Measurements from ENCODE around the gene RAVER2.
"Not testable (repeated sequence)": the region's sequence is repeated elsewhere in the genome, so short reads cannot be mapped to it uniquely, and the experiment has no call there.

Gene RAVER2

GRCh38 chr1:64811131-64811530 lies 66.3 kb downstream of the RAVER2 start:
- Mint-ChIP-seq H3K27me3 (no peaks in the 10 kb centered on the region), H3K9me3 (peaks cover under 1% of the 10 kb centered on the region), H3K4me1 (no peaks in the 10 kb centered on the region), H3K27ac (no peak overlapping the region), H3K36me3 (ENCODE audit: low read depth) (no peaks in the 10 kb centered on the region), H3K4me3 (no peak overlapping the region)
- no peak for ATAC-seq
- DNase-seq = no peak

- DNase-seq (no peak), ATAC-seq (no peak)
- Mint-ChIP-seq H3K27me3 (no peaks in the 10 kb centered on the region), H3K4me1 (no peaks in the 10 kb centered on the region), H3K36me3 (ENCODE audit: low read depth) (no peaks in the 10 kb centered on the region), H3K4me3 (no peak overlapping the region), H3K27ac (no peak overlapping the region), H3K9me3 (peaks cover 4% of the 10 kb centered on the region)
Observed at GRCh38 chr1:64814427-64814826, 69.6 kb downstream of the RAVER2 start.

DNA sequence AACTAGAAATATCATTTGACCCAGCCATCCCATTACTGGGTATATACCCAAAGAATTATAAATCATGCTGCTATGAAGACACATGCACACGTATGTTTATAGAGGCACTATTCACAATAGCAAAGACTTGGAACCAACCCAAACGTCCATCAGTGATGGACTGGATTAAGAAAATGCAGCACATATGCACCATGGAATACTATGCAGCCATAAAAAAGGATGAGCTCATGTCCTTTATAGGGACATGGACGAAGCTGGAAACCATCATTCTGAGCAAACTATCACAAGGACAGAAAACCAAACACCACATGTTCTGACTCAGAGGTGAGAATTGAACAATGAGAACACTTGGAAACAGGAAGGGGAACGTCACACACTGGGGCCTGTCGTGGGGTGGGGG lies 72.5 kb downstream of the RAVER2 start:
- not testable (repeated sequence) for H3K36me3 Mint-ChIP-seq (ENCODE audit: low read depth); DNase-seq; H3K4me3 Mint-ChIP-seq; H3K27ac Mint-ChIP-seq; H3K27me3 Mint-ChIP-seq; H3K9me3 Mint-ChIP-seq; H3K4me1 Mint-ChIP-seq; ATAC-seq

DNA sequence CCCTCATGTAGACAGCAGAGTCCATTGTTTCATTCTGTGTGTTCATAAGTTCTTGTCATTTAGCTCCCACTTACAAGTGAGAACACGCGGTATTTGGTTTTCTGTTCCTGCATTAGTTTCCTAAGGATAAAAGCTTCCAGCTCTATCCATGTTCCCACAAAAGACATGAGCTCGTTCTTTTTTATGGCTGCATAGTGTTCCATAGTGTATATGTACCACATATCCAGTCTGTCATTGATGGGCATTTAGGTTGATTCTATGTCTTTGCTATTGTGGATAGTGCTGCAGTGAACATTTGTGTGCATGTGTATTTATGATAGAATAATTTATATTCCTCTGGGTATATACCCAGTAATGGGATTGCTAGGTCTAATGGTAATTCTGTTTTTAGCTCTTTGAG lies 75.7 kb downstream of the RAVER2 start:
- not testable (repeated sequence) for H3K9me3 Mint-ChIP-seq; H3K4me1 Mint-ChIP-seq; DNase-seq; H3K27me3 Mint-ChIP-seq; H3K36me3 Mint-ChIP-seq (ENCODE audit: low read depth); H3K4me3 Mint-ChIP-seq; ATAC-seq; H3K27ac Mint-ChIP-seq

DNA sequence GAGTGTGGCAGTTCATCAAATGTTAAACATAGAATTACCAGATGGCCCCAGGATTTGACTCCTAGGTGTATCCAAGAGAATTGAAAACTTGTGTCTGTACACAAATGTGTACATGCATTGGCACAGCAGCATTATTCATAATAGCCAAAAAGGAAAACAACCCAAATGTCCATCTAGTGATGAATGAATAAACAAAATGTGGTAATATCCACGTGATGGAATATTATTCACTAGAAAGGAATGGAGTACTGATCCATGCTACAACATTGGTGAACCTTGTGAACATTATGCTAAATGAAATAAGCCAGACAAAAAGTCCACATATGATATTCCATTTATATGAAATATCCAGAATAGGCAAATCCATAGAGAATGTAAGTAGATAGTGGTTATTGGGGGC lies 77.7 kb downstream of the RAVER2 start:
- Mint-ChIP-seq H3K4me3 (no peak overlapping the region), H3K9me3 (no peaks in the 10 kb centered on the region), H3K4me1 (peaks cover 17% of the 10 kb centered on the region), H3K36me3 (ENCODE audit: low read depth) (no peaks in the 10 kb centered on the region), H3K27ac (no peak overlapping the region), H3K27me3 (no peaks in the 10 kb centered on the region)
- ATAC-seq = no peak
- DNase-seq = no peak

- Mint-ChIP-seq H3K36me3 (ENCODE audit: low read depth) (no peaks in the 10 kb centered on the region), H3K4me1 (peaks cover 27% of the 10 kb centered on the region), H3K9me3 (no peaks in the 10 kb centered on the region), H3K27ac (no peak overlapping the region), H3K4me3 (no peak overlapping the region), H3K27me3 (no peaks in the 10 kb centered on the region)
- ATAC-seq (no peak), DNase-seq (peak; percentile 57)
Observed at GRCh38 chr1:64823691-64824476, 79.0 kb downstream of the RAVER2 start.

GRCh38 chr1:64826991-64827390 lies 82.1 kb downstream of the RAVER2 start:
- H3K4me1 Mint-ChIP-seq = peaks cover 38% of the 10 kb centered on the region
- H3K4me3 Mint-ChIP-seq = peak overlapping the region; percentile 1
- H3K27me3 Mint-ChIP-seq = no peaks in the 10 kb centered on the region
- DNase-seq (no peak), ATAC-seq (peak; percentile 62)
- H3K36me3 Mint-ChIP-seq (ENCODE audit: low read depth) = peaks cover under 1% of the 10 kb centered on the region
- peak overlapping the region; percentile 11 for H3K27ac Mint-ChIP-seq
- no peaks in the 10 kb centered on the region for H3K9me3 Mint-ChIP-seq

GRCh38 chr1:64828829-64829228 lies 84.0 kb downstream of the RAVER2 start:
- no peaks in the 10 kb centered on the region for H3K27me3 Mint-ChIP-seq
- peaks cover 38% of the 10 kb centered on the region for H3K4me1 Mint-ChIP-seq
- DNase-seq (no peak), ATAC-seq (peak; percentile 67)
- no peak overlapping the region for H3K4me3 Mint-ChIP-seq
- H3K9me3 Mint-ChIP-seq = no peaks in the 10 kb centered on the region
- peaks cover 11% of the 10 kb centered on the region for H3K36me3 Mint-ChIP-seq (ENCODE audit: low read depth)
- H3K27ac Mint-ChIP-seq = peak overlapping the region; percentile 38

- Mint-ChIP-seq H3K9me3 (no peaks in the 10 kb centered on the region), H3K36me3 (ENCODE audit: low read depth) (peaks cover 17% of the 10 kb centered on the region), H3K4me3 (no peak overlapping the region), H3K4me1 (peaks cover 35% of the 10 kb centered on the region), H3K27ac (peak overlapping the region; percentile 38), H3K27me3 (no peaks in the 10 kb centered on the region)
- DNase-seq = no peak
- no peak for ATAC-seq
Observed at GRCh38 chr1:64829411-64830029, 84.6 kb downstream of the RAVER2 start.

GRCh38 chr1:64830030-64830651 lies 85.3 kb downstream of the RAVER2 start:
- no peaks in the 10 kb centered on the region for H3K27me3 Mint-ChIP-seq
- peaks cover 19% of the 10 kb centered on the region for H3K36me3 Mint-ChIP-seq (ENCODE audit: low read depth)
- peaks cover 35% of the 10 kb centered on the region for H3K4me1 Mint-ChIP-seq
- ATAC-seq (no peak), DNase-seq (no peak)
- H3K27ac Mint-ChIP-seq = no peak overlapping the region
- H3K9me3 Mint-ChIP-seq = no peaks in the 10 kb centered on the region
- no peak overlapping the region for H3K4me3 Mint-ChIP-seq

GRCh38 chr1:64834734-64835133 lies 89.9 kb downstream of the RAVER2 start:
- H3K9me3 Mint-ChIP-seq = no peaks in the 10 kb centered on the region
- H3K27ac Mint-ChIP-seq = no peak overlapping the region
- no peaks in the 10 kb centered on the region for H3K27me3 Mint-ChIP-seq
- H3K36me3 Mint-ChIP-seq (ENCODE audit: low read depth) = peaks cover 43% of the 10 kb centered on the region
- DNase-seq (no peak), ATAC-seq (peak; percentile 60)
- H3K4me3 Mint-ChIP-seq = no peak overlapping the region
- peaks cover 2% of the 10 kb centered on the region for H3K4me1 Mint-ChIP-seq

GRCh38 chr1:64836802-64837201 lies 91.9 kb downstream of the RAVER2 start:
- Mint-ChIP-seq H3K4me1 (no peaks in the 10 kb centered on the region), H3K27ac (peak overlapping the region; percentile 32), H3K4me3 (no peak overlapping the region), H3K27me3 (no peaks in the 10 kb centered on the region), H3K36me3 (ENCODE audit: low read depth) (peaks cover 48% of the 10 kb centered on the region), H3K9me3 (no peaks in the 10 kb centered on the region)
- no peak for ATAC-seq
- DNase-seq = no peak

- DNase-seq (no peak), ATAC-seq (no peak)
- no peaks in the 10 kb centered on the region for H3K9me3 Mint-ChIP-seq
- H3K36me3 Mint-ChIP-seq (ENCODE audit: low read depth) = peaks cover 41% of the 10 kb centered on the region
- no peaks in the 10 kb centered on the region for H3K27me3 Mint-ChIP-seq
- no peak overlapping the region for H3K4me3 Mint-ChIP-seq
- peaks cover 2% of the 10 kb centered on the region for H3K4me1 Mint-ChIP-seq
- H3K27ac Mint-ChIP-seq = no peak overlapping the region
Observed at GRCh38 chr1:64838486-64838885, 93.6 kb downstream of the RAVER2 start.

GRCh38 chr1:64839261-64839660 lies 94.4 kb downstream of the RAVER2 start:
- H3K27ac Mint-ChIP-seq = no peak overlapping the region
- peaks cover 2% of the 10 kb centered on the region for H3K4me1 Mint-ChIP-seq
- ATAC-seq = no peak
- no peaks in the 10 kb centered on the region for H3K9me3 Mint-ChIP-seq
- no peaks in the 10 kb centered on the region for H3K27me3 Mint-ChIP-seq
- no peak overlapping the region for H3K4me3 Mint-ChIP-seq
- H3K36me3 Mint-ChIP-seq (ENCODE audit: low read depth) = peaks cover 44% of the 10 kb centered on the region
- DNase-seq = no peak

- Mint-ChIP-seq H3K4me3 (no peak overlapping the region), H3K27me3 (no peaks in the 10 kb centered on the region), H3K27ac (no peak overlapping the region), H3K9me3 (no peaks in the 10 kb centered on the region), H3K4me1 (peaks cover 2% of the 10 kb centered on the region), H3K36me3 (ENCODE audit: low read depth) (peaks cover 40% of the 10 kb centered on the region)
- ATAC-seq = no peak
- DNase-seq = no peak
Observed at GRCh38 chr1:64839732-64840405, 95.0 kb downstream of the RAVER2 start.
